ENCODE data around the gene PCNX2.
"Not testable (repeated sequence)": the region's sequence is repeated elsewhere in the genome, so short reads cannot be mapped to it uniquely, and the experiment has no call there.

The PCNX2 gene

DNA sequence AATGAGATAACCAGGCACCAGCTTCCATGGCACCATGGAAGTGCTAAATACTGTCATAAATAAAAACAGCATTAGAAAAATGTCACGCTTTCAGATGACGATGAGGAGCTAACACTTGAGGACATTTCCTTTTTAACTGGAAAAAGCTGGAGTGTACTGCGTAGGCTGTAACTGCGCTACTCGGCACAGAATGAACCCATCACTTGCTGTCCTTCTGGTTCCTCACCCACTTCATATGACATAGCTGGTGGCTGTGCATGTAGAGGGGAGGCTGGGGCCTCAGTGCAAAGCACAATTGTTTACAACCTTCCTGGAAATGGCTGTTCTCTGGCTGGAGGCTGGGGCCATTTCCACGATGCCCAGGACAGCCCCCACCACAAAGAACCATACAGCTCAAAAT is 289.4 kb downstream of the PCNX2 start:
- in situ Hi-C loops (cut with HindIII; ENCODE audit: low pct_unique_long_range_greater_than_20kb, low sequenced_read_pairs): no loop called here
- TF ChIP-seq JUND (IDR thresholded peaks at IDR 0.05; ENCODE audit: low read depth): no peak
- DNase-seq (ENCODE audit: low read depth in 1 of 2, low spot score in 1 of 2): no peak

DNA sequence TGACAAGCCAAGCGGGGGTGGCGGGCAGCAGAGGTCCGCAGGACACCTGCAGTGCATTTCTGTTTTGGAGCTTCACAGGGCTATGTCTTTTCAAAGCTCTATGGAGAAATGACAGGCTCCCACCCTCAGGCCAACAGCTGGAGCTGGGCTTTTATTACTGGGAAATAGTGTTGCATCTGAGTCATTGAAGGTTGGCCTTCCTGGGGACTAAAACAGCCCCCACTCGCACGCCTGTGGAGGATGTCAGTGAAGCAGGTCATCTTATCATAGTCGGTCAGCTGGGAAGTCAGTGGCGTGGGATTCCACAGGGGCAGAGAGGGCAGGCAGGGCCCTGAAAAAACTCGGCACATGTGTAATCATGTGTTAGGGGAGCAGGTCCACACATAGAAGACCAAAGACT is 289.8 kb downstream of the PCNX2 start:
- in situ Hi-C loops (cut with HindIII; ENCODE audit: low pct_unique_long_range_greater_than_20kb, low sequenced_read_pairs): no loop called here
- no peak for DNase-seq (ENCODE audit: low read depth in 1 of 2, low spot score in 1 of 2)
- no peak for TF ChIP-seq JUND (IDR thresholded peaks at IDR 0.05; ENCODE audit: low read depth)

DNA sequence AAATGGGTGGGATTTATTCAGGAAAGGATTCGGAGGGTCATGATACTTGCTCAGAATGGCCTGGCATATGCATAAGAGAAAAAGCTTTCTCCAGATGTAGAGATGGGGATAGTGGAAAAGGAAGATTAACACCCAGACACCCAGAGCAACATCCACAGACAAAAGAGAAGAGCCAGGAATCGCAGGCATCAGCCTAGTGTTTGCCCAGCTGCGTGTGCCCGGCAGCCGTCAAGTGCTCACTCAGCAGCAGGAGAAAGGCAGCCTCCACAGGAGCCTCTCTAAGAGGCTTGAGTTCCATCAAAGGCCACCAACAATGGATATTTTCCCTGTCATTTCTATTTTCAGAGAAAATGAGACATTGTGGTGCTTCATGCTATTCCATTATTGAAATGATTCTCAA is 290.4 kb downstream of the PCNX2 start:
- in situ Hi-C loops (cut with HindIII; ENCODE audit: low pct_unique_long_range_greater_than_20kb, low sequenced_read_pairs): no loop called here
- no peak for DNase-seq (ENCODE audit: low read depth in 1 of 2, low spot score in 1 of 2)
- no peak for TF ChIP-seq JUND (IDR thresholded peaks at IDR 0.05; ENCODE audit: low read depth)

DNA sequence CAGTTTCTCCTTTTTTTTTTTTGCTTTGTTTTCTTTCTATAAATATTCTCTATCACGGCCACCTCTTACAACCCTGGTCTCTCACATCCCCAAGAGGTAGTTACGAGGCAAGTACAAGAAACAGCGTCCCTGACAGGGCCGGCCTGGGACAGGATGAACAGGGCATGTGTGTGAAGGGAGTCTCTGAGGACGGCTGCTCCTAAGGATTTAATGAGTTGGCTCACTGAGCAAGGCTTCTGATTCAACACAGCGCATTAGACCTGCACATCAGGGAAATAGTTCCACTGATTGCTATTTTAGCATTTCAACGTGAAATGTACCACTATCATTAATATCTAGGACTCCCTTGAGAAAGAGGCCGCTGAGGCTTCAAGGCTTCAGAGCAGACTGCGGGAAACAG is 291.1 kb downstream of the PCNX2 start:
- no peak for TF ChIP-seq JUND (IDR thresholded peaks at IDR 0.05; ENCODE audit: low read depth)
- in situ Hi-C loops (cut with HindIII; ENCODE audit: low pct_unique_long_range_greater_than_20kb, low sequenced_read_pairs): no loop called here
- DNase-seq (ENCODE audit: low read depth in 1 of 2, low spot score in 1 of 2): no peak

DNA sequence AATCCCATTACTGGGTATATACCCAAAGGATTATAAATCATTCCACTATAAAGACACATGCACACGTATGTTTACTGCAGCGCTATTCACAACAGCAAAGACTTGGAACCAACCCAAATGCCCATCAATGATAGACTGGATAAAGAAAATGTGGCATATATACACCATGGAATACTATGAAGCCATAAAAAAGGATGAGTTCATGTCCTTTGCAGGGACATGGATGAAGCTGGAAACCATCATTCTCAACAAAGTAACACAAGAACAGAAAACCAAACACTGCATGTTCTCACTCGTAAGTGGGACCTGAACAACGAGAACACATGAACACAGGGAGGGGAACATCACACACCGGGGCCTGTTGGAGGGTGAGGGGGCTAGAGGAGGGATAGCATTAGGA is 291.9 kb downstream of the PCNX2 start:
- in situ Hi-C loops (cut with HindIII; ENCODE audit: low pct_unique_long_range_greater_than_20kb, low sequenced_read_pairs); DNase-seq (ENCODE audit: low read depth in 1 of 2, low spot score in 1 of 2): not testable (repeated sequence)

DNA sequence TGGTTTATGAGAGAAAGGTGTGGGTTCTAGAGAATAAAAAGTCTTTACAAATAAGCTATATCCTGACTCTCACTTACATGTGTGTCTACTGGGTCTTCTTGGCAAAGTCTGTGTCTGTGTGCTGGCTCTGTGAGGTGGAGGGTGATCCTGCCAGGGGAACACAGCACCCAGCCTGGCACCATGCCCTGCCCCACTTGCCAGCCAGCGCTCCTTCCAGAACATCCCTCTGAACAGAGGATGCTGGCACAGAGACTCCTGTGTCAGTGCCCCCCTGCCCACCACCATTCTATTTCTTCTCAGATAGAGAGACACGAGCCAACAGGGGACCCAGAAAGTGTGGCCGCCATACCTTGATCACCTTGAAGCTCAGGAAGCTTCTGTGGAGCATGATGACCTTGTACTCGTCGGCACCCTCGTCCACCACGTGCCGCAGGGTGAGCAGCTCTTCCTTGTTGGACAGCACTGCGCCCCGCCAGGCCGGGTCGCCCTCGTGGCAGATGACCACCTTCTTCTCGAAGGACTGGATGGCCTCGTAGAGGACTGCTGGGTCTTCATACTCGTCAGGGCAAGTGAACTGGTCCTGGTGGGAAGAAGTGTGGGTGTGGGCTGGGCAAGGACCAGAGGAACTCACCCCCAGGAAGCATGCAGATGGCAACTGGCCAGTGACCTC is 295.4 kb downstream of the PCNX2 start:
- in situ Hi-C loops (cut with HindIII; ENCODE audit: low pct_unique_long_range_greater_than_20kb, low sequenced_read_pairs): no loop called here
- DNase-seq (ENCODE audit: low read depth in 1 of 2, low spot score in 1 of 2): no peak

DNA sequence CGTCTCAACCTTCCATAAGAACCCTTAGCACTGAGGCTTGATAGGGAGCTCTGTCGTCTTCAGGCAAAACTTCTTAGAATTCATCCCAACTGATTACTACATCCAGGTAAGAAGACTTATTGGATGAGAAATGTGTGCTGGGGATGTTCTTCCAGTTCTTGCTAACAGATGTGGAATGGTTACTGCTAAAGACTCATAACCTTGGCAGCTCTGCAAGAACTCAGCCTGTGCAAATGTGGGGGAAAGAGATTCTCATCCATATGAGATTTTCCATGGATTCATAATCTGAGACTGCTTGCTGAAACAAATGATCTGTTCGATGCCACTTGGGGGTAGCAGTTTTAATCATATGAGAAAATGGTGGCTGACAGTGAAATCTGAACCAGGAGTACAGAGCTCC is 296.9 kb downstream of the PCNX2 start:
- DNase-seq (ENCODE audit: low read depth in 1 of 2, low spot score in 1 of 2): no peak
- in situ Hi-C loops (cut with HindIII; ENCODE audit: low pct_unique_long_range_greater_than_20kb, low sequenced_read_pairs): no loop called here
- TF ChIP-seq JUND (IDR thresholded peaks at IDR 0.05; ENCODE audit: low read depth): no peak

More for the DNA sequence above, 295.4 kb downstream of the PCNX2 start:
- no peak for TF ChIP-seq JUND (IDR thresholded peaks at IDR 0.05; ENCODE audit: low read depth)

DNA sequence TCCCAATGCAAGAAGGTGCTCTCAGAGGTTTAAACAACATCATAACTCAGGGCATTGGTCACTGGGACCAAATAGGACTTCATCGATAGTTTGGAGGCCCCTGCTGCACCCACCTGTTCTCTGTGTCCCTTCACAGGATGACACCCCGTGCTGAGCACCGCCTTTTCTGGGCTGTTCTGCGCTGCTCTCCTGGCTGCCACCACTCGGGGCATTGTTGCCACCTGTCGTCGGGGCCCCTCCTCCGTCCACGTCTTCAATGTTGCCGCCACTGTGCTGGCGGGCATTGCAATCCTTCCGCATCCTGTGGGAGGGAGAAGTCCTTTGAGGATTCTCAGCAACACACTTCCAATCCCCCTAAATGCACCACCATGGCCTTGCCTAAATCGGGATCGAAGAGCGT is 297.4 kb downstream of the PCNX2 start:
- no peak for TF ChIP-seq JUND (IDR thresholded peaks at IDR 0.05; ENCODE audit: low read depth)
- in situ Hi-C loops (cut with HindIII; ENCODE audit: low pct_unique_long_range_greater_than_20kb, low sequenced_read_pairs): no loop called here
- no peak for DNase-seq (ENCODE audit: low read depth in 1 of 2, low spot score in 1 of 2)

DNA sequence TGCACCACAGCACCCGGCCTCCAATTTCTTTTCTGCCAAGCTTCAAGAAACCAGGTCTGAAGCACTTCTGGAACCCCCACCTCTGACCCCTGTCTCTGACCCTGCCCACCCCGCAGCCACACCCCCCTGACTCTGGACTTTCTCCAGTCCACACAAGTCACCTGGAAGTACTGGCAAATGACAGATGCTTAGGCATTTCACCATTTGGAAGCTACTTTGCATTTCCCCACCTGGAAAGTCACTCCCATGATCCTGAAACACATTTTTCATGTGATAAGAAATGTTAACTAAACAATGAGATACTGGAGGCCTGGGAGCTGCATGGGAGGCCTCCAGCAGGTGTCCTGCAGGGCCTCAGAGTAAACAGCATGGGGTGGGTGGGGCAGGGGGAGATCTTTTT is 299.4 kb downstream of the PCNX2 start:
- no peak for DNase-seq (ENCODE audit: low read depth in 1 of 2, low spot score in 1 of 2)
- TF ChIP-seq JUND (IDR thresholded peaks at IDR 0.05; ENCODE audit: low read depth): no peak
- in situ Hi-C loops (cut with HindIII; ENCODE audit: low pct_unique_long_range_greater_than_20kb, low sequenced_read_pairs): no loop called here

DNA sequence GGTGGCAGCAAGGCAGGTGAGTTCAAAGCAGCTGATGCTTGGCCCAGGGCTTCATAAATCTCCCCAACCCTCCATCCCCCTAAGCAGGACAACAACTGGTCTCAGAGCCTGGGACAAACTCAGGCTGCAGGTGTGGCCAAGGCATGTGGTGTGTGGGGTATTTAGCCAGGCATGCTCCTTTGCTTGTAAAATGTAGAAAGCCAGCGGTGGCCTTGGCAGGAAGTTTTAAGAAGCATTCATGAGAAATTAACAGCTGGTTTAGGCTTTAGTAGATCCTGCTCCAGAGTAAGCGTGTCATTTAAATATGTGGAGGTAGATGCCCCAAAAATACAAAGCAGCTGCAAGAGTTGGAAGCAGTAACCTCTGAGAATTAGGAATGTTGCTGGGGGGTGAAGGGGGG is 300.3 kb downstream of the PCNX2 start:
- in situ Hi-C loops (cut with HindIII; ENCODE audit: low pct_unique_long_range_greater_than_20kb, low sequenced_read_pairs): no loop called here
- DNase-seq (ENCODE audit: low read depth in 1 of 2, low spot score in 1 of 2): no peak

DNA sequence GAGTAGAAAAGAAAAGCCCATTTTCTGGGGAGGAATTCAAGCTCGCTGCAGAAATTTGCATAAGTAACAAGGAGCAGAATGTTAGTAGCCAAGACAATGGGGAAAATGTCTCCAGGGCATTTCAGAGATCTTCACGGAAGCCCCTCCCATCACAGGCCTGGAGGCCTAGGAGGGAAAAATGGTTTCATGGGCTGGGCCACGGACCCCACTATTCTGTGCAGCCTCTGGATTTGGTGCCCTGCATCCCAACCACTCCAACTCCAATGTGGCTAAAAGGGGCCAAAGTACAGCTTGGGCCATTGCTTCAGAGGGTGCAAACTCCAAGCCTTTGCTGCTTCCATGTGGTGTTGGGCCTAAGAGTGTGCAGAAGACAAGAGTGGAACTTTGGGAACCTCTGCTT is 302.0 kb downstream of the PCNX2 start:
- TF ChIP-seq JUND (IDR thresholded peaks at IDR 0.05; ENCODE audit: low read depth): no peak
- in situ Hi-C loops (cut with HindIII; ENCODE audit: low pct_unique_long_range_greater_than_20kb, low sequenced_read_pairs): no loop called here
- no peak for DNase-seq (ENCODE audit: low read depth in 1 of 2, low spot score in 1 of 2)

More for the DNA sequence above, 300.3 kb downstream of the PCNX2 start:
- no peak for TF ChIP-seq JUND (IDR thresholded peaks at IDR 0.05; ENCODE audit: low read depth)

DNA sequence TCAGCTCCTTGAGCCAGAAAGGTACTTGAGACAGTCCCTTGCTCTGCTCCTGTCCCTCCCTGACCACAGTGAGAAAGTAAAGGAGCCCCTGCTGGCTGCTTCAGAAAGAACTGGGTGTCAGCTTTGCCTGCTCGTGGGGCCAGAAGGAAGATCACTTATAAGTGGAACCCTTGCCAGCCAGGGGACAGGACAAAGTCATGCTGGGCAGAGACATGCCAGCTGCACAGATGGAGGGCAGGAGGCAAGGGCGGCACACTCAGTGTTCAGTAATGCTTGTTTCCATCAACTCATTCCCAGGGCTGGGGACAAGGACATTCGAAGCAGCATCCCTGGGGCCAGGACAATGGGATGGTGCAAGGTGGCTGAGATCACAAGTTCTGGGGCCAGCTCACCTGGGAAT is 303.3 kb downstream of the PCNX2 start:
- DNase-seq (ENCODE audit: low read depth in 1 of 2, low spot score in 1 of 2): no peak
- TF ChIP-seq JUND (IDR thresholded peaks at IDR 0.05; ENCODE audit: low read depth): no peak
- in situ Hi-C loops (cut with HindIII; ENCODE audit: low pct_unique_long_range_greater_than_20kb, low sequenced_read_pairs): no loop called here

DNA sequence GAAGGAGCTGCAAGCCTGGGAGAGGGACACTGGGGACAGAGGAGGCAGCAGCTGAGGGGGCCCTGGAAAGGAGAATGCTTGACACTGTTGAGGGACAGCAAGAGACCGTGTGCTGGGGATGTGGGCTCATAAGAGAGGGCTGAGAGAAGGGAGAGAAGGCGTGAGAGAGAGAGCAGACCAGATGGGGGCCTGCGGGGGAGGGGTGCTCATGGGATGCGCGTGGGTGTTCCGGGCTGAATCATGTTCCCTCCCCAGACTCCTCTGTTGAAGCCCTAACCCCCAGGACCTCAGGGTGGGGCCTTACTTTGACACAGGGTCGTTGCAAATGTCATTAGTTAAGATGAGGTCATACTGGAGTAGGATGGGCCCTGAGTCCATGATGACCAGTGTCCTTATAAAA is 304.3 kb downstream of the PCNX2 start:
- in situ Hi-C loops (cut with HindIII; ENCODE audit: low pct_unique_long_range_greater_than_20kb, low sequenced_read_pairs): no loop called here
- no peak for TF ChIP-seq JUND (IDR thresholded peaks at IDR 0.05; ENCODE audit: low read depth)
- DNase-seq (ENCODE audit: low read depth in 1 of 2, low spot score in 1 of 2): no peak

Measured in T47D (cell line).